Sigmoid colon (tissue), 7 donors: Measurements from ENCODE around the gene ZBED5. TPM values are rescaled to one million over a fixed set of nuclear protein-coding genes. Genes with fewer than 3 reads are reported as not detected.

Experiments
- DNase-seq: peaks from one replicate; pipeline ENCODE4 v3.0.0-alpha.2; 2019
- H3K27ac ChIP-seq, 4 donors: fragments of 200-600 bp; sonication (generic); one replicate each; pipeline ENCODE4 v1.5.1; 2016 to 2019; ENCODE audit warnings: mild to moderate bottlenecking in 1 of 4
- H3K27me3 ChIP-seq, 3 donors: fragments of 200-600 bp; sonication (generic); one replicate each; pipeline ENCODE4 v1.5.1; 2019; ENCODE audit warnings: mild to moderate bottlenecking in 1 of 3
- H3K36me3 ChIP-seq, 4 donors: fragments of 200-600 bp; sonication (generic); one replicate each; pipeline ENCODE4 v1.5.1; 2016 to 2019
- H3K4me1 ChIP-seq, 4 donors: fragments of 200-600 bp; sonication (generic); one replicate each; pipeline ENCODE4 v1.5.1; 2017 to 2019
- H3K4me3 ChIP-seq, 4 donors: fragments of 200-600 bp; sonication (generic); one replicate each; pipeline ENCODE4 v1.5.1; 2017 to 2019; ENCODE audit warnings: mild to moderate bottlenecking in 2 of 4, moderate library complexity in 1 of 4
- H3K9me3 ChIP-seq, 4 donors: fragments of 200-600 bp in 3 of 4; sonication (generic) in 3 of 4; one replicate each; pipeline versions ENCODE4 v1.5.1 to v1.6.1; 2013 to 2019
- EP300 ChIP-seq, 4 donors: sonication (generic); formaldehyde crosslinking; IDR thresholded peaks; one replicate each; pipeline ENCODE4 v1.6.1; 2017; ENCODE audit warnings: antibody characterized with exemption in 4 of 4
- POLR2A ChIP-seq, 2 donors: fragments of 450-650 bp; IDR thresholded peaks; one replicate each; pipeline ENCODE4 v1.6.1; 2016; ENCODE audit warnings: antibody characterized with exemption in 2 of 2, mild to moderate bottlenecking in 2 of 2, moderate library complexity in 2 of 2
- POLR2AphosphoS5 ChIP-seq, 4 donors: sonication (generic); formaldehyde crosslinking; IDR thresholded peaks; one replicate each; pipeline ENCODE4 v1.6.1; 2017; ENCODE audit warnings: antibody characterized with exemption in 4 of 4
- WGBS, 2 donors: extraction: QIAGEN DNeasy Blood & Tissue Kit; methylation state at CpG; one replicate each; pipeline ENCODE4 v1.1.7; 2013; 5-methylcytosine and 5-hydroxymethylcytosine counted together
- intact Hi-C: fragments of 100-400 bp; cut with DNase I; formaldehyde crosslinking; loops from one replicate; pipeline ENCODE4 v1.15.1; 2023
- polyA plus RNA-seq, 3 donors: library from polyadenylated mRNA; stranded (reverse); fragments of 200-250 nt; gene quantifications; one replicate each; pipeline ENCODE4 v1.2.3, GENCODE V29; 2013
- total RNA-seq, 4 donors: library from RNA; depleted of rRNA; stranded (reverse); fragments of >200 nt; gene quantifications; one replicate each; pipeline ENCODE4 v1.1.0, GENCODE V29; 2016
- TF ChIP-seq, protein P1 (sequence below), 4 experiments: fragments of 450-650 bp in 3 of 4; fragments of 200-600 bp in 1 of 4; IDR thresholded peaks; one replicate each; pipeline ENCODE4 v1.5.1; 2016 to 2019; ENCODE audit warnings: antibody characterized with exemption in 4 of 4, mild to moderate bottlenecking in 3 of 4, moderate library complexity in 2 of 4
- donor health status: healthy with polysubstance abuse.
- donor health status: Bipolar disorder and iron deficiency.
- donor health status: healthy.

Gene ZBED5
- total and polyA plus RNA-seq, 7 donors = 9.0 to 51.7 (median 34.9) TPM

DNA sequence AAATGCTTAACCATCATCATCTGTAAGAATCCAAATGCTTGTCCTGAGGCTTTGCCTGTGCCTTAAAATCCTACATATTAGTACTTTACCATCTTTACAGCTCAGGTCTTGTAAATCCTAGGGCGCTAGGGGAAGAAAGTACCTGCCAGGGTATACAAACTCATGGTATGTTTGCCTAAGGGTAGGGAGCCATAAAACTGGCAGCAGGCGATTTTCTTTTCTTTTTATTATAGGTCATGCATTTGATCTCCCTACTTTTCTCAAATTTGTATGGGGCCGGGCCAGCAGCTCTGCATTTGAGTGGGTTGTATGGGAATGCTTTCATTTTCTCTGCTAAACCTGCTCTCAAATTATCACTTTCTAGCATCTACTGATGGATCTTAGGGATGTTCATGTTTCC, 24.0 kb upstream of the ZBED5 start:
- intact Hi-C loops = no loop called here
- TF ChIP-seq POLR2AphosphoS5 (IDR thresholded peaks at IDR 0.05) (no peak), EP300 (IDR thresholded peaks at IDR 0.05) (no peak), POLR2A (IDR thresholded peaks at IDR 0.05) (no peak)
- TF ChIP-seq, protein P1, sequence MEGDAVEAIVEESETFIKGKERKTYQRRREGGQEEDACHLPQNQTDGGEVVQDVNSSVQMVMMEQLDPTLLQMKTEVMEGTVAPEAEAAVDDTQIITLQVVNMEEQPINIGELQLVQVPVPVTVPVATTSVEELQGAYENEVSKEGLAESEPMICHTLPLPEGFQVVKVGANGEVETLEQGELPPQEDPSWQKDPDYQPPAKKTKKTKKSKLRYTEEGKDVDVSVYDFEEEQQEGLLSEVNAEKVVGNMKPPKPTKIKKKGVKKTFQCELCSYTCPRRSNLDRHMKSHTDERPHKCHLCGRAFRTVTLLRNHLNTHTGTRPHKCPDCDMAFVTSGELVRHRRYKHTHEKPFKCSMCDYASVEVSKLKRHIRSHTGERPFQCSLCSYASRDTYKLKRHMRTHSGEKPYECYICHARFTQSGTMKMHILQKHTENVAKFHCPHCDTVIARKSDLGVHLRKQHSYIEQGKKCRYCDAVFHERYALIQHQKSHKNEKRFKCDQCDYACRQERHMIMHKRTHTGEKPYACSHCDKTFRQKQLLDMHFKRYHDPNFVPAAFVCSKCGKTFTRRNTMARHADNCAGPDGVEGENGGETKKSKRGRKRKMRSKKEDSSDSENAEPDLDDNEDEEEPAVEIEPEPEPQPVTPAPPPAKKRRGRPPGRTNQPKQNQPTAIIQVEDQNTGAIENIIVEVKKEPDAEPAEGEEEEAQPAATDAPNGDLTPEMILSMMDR (IDR thresholded peaks at IDR 0.05) = no peak
- Histone ChIP-seq H3K4me3 (no peak overlapping the region), H3K9me3 (no peaks in the 10 kb centered on the region), H3K36me3 (no peaks in the 10 kb centered on the region), H3K27me3 (no peaks in the 10 kb centered on the region), H3K4me1 (peaks cover 0 to 37% (median 18%) of the 10 kb centered on the region in 4 donors), H3K27ac (no peak overlapping the region)
- 25 to 67% methylated on average over 3 of the region's 3 CpGs for WGBS, 2 donors
- DNase-seq = no peak

DNA sequence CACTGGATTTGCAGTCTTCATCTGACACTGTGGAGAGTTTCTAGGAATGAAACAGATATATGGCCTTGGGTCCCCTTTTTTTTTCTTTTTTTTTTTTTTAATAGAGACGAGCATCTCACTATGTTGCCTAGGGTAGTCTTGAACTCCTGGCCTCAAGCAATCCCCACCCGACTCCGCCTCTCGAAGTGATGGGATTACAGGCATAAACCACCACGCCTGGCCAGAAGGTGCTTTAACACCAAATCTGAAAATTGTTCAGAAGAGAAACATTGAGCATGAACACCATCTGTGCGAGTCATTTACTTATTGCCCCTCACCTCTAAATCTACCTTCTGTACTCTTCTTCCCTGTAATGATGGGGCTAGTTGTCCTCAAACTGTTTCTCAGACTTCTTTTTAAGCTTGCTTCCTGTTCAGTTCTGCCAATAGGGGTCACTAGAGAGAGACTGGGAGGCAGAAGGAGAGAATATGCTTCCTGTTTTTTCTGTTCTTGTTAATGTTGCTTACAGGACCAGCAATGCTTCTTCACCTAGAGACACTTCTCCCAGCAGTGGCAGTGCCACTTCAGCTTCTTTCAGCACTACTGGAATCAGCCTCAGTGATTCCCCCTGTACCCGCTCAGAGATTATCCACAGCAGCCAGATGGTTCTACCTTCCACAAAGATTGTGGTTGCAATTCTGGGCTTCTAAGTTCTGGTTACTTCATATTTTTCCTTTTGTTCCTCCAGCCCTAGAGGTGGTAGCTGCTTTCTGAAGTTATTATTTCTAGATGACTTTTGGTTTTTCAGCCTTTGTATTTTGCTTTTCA, 20.8 kb upstream of the ZBED5 start:
- no peak for DNase-seq
- Histone ChIP-seq H3K9me3 (no peaks in the 10 kb centered on the region), H3K27ac (peak overlapping the region in 3 of 4 donors; percentile 16 to 58 (median 55)), H3K4me1 (peaks cover 0 to 30% (median 7%) of the 10 kb centered on the region in 4 donors), H3K27me3 (no peaks in the 10 kb centered on the region), H3K4me3 (no peak overlapping the region), H3K36me3 (no peaks in the 10 kb centered on the region)
- TF ChIP-seq EP300 (IDR thresholded peaks at IDR 0.05) = no peak
- TF ChIP-seq, protein P1 (IDR thresholded peaks at IDR 0.05) = peak; percentile 8 to 70 (median 64)
- 82 to 95% methylated on average over 7 of the region's 7 CpGs for whole genome bisulfite sequencing, 2 donors
- intact Hi-C loops = no loop called here

DNA sequence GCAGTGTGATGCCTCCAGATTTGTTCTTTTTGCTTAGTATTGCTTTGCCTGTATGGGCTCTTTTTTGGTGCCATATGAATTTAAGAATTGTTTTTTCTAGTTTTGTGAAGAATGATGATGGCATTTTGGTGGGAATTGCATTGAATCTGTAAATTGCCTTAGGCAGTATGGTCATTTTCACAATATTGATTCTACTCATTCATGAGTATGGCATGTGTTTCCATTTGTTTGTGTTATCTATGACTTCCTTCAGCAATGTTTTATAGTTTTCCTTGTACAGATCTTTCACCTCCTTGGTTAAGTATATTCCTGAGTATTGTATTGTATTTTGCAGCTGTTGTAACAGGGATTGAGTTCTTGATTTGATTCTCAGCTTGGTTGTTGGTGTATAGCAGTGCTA, 18.3 kb upstream of the ZBED5 start:
- no peak for DNase-seq
- H3K36me3 ChIP-seq = no peaks in the 10 kb centered on the region
- peak overlapping the region in 1 of 4 donors; percentile 3 for H3K27ac ChIP-seq
- H3K4me1 ChIP-seq = peaks cover 0 to 30% (median 7%) of the 10 kb centered on the region in 4 donors
- no peaks in the 10 kb centered on the region for H3K27me3 ChIP-seq
- H3K4me3 ChIP-seq = no peak overlapping the region
- TF ChIP-seq EP300 (IDR thresholded peaks at IDR 0.05) (no peak), POLR2AphosphoS5 (IDR thresholded peaks at IDR 0.05) (no peak), POLR2A (IDR thresholded peaks at IDR 0.05) (no peak)
- TF ChIP-seq, protein P1 (IDR thresholded peaks at IDR 0.05) = no peak
- intact Hi-C loops = no loop called here
- H3K9me3 ChIP-seq = peaks cover 2 to 10% (median 6%) of the 10 kb centered on the region in 4 donors

DNA sequence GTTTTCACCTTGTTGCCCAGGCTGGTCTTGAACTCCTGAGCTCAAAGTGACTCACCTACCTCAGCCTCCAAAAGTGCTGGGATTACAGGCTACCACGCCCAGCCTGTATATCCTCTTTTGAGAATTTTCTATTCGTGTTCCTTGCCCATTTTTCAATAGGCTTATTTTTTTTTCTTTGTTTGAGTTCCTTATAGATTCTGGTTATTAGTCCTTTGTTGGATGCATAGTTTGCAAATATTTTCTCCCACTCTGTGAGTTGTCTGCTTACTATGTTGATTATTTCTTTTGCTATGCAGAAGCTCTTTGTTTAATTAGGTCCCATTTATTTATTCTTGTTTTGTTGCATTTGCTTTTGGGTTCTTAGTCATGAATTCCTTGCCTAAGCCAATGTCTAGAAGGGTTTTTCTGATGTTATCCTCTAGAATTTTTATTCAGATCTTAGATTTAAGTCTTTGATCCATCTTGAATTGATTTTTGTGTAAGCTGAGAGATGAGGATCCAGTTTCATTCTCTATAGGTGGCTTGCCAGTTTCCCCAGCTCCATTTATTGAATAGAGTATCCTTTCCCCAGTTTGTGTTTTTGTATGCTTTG, 17.7 kb upstream of the ZBED5 start:
- TF ChIP-seq EP300 (IDR thresholded peaks at IDR 0.05) = no peak
- TF ChIP-seq POLR2AphosphoS5 (IDR thresholded peaks at IDR 0.05) = no peak
- TF ChIP-seq, protein P1 (IDR thresholded peaks at IDR 0.05) = no peak
- no peak for TF ChIP-seq POLR2A (IDR thresholded peaks at IDR 0.05)
- WGBS, 2 donors = 80 to 92% methylated on average over 2 of the region's 2 CpGs
- H3K27ac ChIP-seq = no peak overlapping the region
- H3K36me3 ChIP-seq = no peaks in the 10 kb centered on the region
- peaks cover 2 to 10% (median 6%) of the 10 kb centered on the region in 4 donors for H3K9me3 ChIP-seq
- intact Hi-C loops = no loop called here
- H3K4me3 ChIP-seq = no peak overlapping the region
- no peaks in the 10 kb centered on the region for H3K27me3 ChIP-seq
- H3K4me1 ChIP-seq = peaks cover 0 to 30% (median 7%) of the 10 kb centered on the region in 4 donors
- no peak for DNase-seq
